ENCODE measurements around the gene ADK. TPM values are rescaled to one million over a fixed set of nuclear protein-coding genes. Genes with fewer than 3 reads are reported as not detected.

The ADK gene
- total and polyA plus RNA-seq, 11 donors = 20.8 to 55.5 (median 39.8) TPM

DNA sequence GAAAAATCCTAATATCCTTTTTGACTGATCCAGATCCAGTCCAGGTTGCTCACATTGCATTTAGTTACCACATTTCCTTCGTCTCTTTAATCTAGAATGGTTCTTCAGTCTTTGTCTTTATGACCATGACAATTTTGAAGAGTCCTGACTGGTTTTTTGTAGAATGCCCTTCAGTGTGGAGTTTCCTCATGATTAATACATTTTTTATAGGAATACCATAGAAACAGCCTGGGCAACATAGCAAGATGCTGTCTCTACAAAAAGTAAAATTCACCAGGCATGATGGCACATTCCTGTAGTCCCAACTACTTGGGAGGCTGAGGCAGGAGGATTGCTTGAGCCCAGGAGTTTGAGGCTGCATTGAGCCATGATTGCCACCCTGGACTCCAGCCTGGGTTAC lies 390.4 kb downstream of the ADK start:
- Histone ChIP-seq H3K27ac (no peak overlapping the region), H3K9me3 (no peaks in the 10 kb centered on the region), H3K4me3 (no peak overlapping the region), H3K36me3 (no peaks in the 10 kb centered on the region), H3K27me3 (no peaks in the 10 kb centered on the region), H3K4me1 (no peaks in the 10 kb centered on the region)
- 97 to 98% (median 98%) methylated on average over 1 of the region's 1 CpG for WGBS, 4 donors
- ATAC-seq (no peak), DNase-seq (no peak)
- intact Hi-C loops (cut with DNase I) = no loop called here
- no peak for TF ChIP-seq POLR2A (IDR thresholded peaks at IDR 0.05)
- TF ChIP-seq, protein P1, sequence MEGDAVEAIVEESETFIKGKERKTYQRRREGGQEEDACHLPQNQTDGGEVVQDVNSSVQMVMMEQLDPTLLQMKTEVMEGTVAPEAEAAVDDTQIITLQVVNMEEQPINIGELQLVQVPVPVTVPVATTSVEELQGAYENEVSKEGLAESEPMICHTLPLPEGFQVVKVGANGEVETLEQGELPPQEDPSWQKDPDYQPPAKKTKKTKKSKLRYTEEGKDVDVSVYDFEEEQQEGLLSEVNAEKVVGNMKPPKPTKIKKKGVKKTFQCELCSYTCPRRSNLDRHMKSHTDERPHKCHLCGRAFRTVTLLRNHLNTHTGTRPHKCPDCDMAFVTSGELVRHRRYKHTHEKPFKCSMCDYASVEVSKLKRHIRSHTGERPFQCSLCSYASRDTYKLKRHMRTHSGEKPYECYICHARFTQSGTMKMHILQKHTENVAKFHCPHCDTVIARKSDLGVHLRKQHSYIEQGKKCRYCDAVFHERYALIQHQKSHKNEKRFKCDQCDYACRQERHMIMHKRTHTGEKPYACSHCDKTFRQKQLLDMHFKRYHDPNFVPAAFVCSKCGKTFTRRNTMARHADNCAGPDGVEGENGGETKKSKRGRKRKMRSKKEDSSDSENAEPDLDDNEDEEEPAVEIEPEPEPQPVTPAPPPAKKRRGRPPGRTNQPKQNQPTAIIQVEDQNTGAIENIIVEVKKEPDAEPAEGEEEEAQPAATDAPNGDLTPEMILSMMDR (IDR thresholded peaks at IDR 0.05) = no peak

DNA sequence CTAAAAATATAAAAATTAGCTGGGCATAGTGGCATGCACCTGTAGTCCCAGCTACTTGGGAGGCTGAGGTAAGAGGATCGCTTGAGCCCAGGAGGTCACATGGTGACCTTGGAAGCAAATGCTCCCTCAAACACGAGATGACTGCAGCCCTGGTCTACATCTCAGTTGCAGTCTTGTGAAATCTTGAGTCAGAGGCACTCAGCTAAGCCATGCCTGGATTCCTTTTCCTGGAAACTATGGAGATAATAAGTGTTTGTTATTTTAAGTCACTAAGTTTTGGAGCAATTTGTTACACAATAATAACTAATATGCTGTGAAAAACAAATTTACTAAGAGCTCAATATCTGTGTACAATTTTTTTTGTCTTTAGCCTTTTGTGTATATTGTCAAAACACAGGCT lies 391.1 kb downstream of the ADK start:
- DNase-seq = no peak
- H3K9me3 ChIP-seq = no peaks in the 10 kb centered on the region
- WGBS, 4 donors = 59 to 69% (median 67%) methylated on average over 2 of the region's 2 CpGs

DNA sequence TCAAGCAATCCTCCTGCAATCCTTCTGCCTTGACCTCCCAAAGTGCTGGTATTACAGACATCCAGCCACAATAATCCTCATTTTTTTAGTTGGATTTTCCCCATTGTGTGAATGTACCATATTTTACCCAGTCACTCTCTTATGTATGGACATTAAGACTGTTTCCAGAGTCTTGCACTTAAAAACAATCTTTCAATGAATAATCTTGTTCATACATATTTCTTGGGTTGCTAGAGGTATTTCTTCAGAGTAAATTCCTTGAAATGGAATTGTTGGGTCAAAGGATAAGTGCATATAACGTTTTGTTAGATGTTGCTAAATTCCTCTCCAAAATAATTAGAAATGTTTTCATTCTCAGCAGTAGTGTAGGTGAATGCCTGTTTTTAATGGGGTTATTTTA lies 392.3 kb downstream of the ADK start:
- Histone ChIP-seq H3K27ac (no peak overlapping the region), H3K9me3 (no peaks in the 10 kb centered on the region), H3K4me3 (no peak overlapping the region), H3K27me3 (no peaks in the 10 kb centered on the region), H3K36me3 (no peaks in the 10 kb centered on the region), H3K4me1 (no peaks in the 10 kb centered on the region)
- TF ChIP-seq, protein P1 (IDR thresholded peaks at IDR 0.05) = no peak
- TF ChIP-seq POLR2A (IDR thresholded peaks at IDR 0.05) = no peak
- intact Hi-C loops (cut with DNase I) = no loop called here
- WGBS, 4 donors = 82 to 91% (median 88%) methylated on average over 1 of the region's 1 CpG
- no peak for ATAC-seq
- no peak for DNase-seq

More for the DNA sequence above, 391.1 kb downstream of the ADK start:
- Histone ChIP-seq H3K27ac (no peak overlapping the region), H3K27me3 (no peaks in the 10 kb centered on the region), H3K36me3 (no peaks in the 10 kb centered on the region), H3K4me3 (no peak overlapping the region), H3K4me1 (no peaks in the 10 kb centered on the region)
- intact Hi-C loops (cut with DNase I) = no loop called here
- TF ChIP-seq, protein P1 (IDR thresholded peaks at IDR 0.05) = no peak
- TF ChIP-seq POLR2A (IDR thresholded peaks at IDR 0.05) = no peak
- ATAC-seq = peak in 2 of 4 donors; percentile 34 to 36

DNA sequence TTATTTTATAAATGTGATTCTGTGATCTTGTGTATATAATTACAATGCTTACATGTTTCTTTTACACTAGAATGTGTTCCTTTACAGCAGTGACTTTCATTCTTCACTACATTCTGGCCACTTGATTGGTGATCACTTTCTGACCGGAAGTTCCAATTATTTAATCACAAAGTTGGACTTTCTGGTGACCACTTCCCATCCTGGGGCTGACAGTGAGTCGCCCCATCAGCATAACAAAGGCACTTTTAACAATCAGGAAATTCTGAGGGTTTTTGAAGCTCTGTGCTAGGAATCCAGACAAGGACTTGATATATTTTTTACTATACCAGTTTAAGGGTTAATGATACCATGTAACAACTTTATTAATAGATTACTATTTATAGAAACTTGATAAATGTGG lies 393.1 kb downstream of the ADK start:
- 77 to 87% (median 85%) methylated on average over 2 of the region's 2 CpGs for WGBS, 4 donors
- DNase-seq = no peak
- Histone ChIP-seq H3K4me3 (no peak overlapping the region), H3K4me1 (no peaks in the 10 kb centered on the region), H3K9me3 (no peaks in the 10 kb centered on the region), H3K27ac (no peak overlapping the region), H3K36me3 (no peaks in the 10 kb centered on the region), H3K27me3 (no peaks in the 10 kb centered on the region)
- intact Hi-C loops (cut with DNase I) = no loop called here
- no peak for ATAC-seq
- TF ChIP-seq, protein P1 (IDR thresholded peaks at IDR 0.05) = no peak
- no peak for TF ChIP-seq POLR2A (IDR thresholded peaks at IDR 0.05)

Data from heart left ventricle (tissue), 16 donors.